ENCODE results near the gene BCL7A.

DNA sequence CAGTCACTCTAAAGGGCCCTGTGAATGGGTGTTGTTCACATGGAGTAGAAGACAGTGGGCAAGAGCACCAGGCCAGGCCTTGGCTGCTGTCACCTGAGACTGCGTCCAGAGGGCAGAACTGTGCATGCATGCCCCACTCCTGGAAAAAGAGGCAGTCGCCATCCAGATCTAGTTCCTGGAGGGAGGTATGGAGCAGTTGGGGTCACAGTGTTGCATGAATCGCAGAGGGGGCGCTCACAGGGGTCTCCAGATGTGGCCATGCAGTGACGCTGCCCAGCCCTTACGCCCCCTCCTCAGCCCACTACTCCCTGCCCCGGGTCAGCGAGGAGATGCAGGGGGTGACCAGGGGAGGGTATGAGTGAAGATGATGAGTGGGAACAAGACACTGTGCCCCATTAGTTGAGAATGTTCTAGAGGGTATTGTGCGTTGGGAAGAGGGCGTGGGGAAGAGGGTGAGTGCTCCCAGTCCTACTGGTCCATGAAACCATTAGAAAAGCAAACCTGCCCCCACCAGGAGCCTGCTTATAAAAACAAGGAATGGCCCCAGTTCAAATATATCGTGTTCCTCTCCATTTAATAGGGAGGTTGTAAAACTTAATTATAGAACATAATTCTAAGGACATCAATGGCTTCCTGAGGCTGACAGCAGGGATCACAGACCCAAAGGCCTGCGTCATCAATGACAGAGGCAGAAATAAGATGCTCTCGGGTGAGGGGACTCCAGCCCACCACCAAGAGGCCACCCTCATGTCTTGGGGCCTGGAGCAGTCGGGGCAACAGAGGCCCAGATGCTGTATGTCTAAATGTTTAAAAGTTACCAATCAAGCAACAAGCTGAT is 32.2 kb upstream of the BCL7A start:
- TF ChIP-seq, protein P1, sequence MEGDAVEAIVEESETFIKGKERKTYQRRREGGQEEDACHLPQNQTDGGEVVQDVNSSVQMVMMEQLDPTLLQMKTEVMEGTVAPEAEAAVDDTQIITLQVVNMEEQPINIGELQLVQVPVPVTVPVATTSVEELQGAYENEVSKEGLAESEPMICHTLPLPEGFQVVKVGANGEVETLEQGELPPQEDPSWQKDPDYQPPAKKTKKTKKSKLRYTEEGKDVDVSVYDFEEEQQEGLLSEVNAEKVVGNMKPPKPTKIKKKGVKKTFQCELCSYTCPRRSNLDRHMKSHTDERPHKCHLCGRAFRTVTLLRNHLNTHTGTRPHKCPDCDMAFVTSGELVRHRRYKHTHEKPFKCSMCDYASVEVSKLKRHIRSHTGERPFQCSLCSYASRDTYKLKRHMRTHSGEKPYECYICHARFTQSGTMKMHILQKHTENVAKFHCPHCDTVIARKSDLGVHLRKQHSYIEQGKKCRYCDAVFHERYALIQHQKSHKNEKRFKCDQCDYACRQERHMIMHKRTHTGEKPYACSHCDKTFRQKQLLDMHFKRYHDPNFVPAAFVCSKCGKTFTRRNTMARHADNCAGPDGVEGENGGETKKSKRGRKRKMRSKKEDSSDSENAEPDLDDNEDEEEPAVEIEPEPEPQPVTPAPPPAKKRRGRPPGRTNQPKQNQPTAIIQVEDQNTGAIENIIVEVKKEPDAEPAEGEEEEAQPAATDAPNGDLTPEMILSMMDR (IDR thresholded peaks at IDR 0.05; ENCODE audit: low read depth, low read length, poor library complexity, severe bottlenecking) = no peak
- TF ChIP-seq EZH2phosphoT487 (IDR thresholded peaks at IDR 0.05; ENCODE audit: borderline replicate concordance, low read length) = no peak
